ENCODE measurements around the gene YWHAB. TPM values are rescaled to one million over a fixed set of nuclear protein-coding genes. Genes with fewer than 3 reads are reported as not detected.

YWHAB gene
- total RNA-seq (100 to 1,000 TPM; 171 to 176 TPM), total RNA-seq (311 to 364 reads per million in 2 donors)

DNA sequence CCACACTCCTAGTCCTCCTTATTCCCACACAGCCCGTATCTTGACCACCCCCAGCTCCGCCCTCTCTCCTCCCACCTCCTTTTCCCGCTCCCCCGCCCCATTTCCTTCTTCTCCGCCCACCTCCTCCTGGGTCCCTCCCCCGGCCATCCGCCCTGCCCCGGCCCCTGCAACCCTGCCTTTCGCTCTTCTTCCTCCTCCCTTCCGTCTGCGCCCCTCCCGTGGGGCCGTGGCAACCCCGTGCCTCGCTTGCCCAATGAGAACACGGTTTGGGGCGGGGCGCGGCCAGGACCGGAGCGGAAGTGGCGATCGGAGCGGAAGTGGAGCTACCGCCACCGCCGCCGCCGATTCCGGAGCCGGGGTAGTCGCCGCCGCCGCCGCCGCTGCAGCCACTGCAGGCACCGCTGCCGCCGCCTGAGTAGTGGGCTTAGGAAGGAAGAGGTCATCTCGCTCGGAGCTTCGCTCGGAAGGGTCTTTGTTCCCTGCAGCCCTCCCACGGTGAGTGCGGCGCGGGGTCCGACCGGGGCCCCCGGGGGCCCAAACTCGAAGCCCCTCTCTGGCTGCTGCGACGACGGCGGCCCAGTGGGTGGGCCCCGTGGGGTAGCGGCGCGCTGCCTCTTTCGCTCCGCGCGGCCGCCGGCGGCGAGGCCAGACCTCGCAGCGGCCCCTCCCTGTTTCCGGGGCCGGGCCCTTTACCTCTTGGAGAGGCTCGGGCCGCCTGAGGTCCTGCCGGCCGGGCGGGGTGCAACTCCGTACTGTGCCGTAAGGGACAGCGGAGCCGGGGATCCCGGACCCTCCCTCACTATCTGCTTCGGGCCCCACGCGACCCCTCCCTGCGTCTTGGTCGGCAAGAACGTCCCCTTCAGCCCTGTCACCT is at the start of gene YWHAB:
Gene YWHAB, plus strand, starts transcription at position 314 of the 874 bp plus-strand sequence. CDS start 15,829 bp downstream, outside the sequence.
- no peaks in the 10 kb centered on the region for H3K9me3 ChIP-seq (ENCODE audit: control insufficient read depth, low read length, poor library complexity, severe bottlenecking)
- Mint-ChIP-seq H3K4me3 (peak within 1 kb of the TSS; percentile 97), H3K4me1 (peaks cover 46% of the 10 kb centered on the region), H3K27ac (peak within 1 kb of the TSS; percentile 96), H3K36me3 (ENCODE audit: low read depth) (no peaks in the 10 kb centered on the region), H3K27me3 (no peaks in the 10 kb centered on the region)
- DNase-seq (peak; percentile 94), ATAC-seq (peak; percentile 95)

DNA sequence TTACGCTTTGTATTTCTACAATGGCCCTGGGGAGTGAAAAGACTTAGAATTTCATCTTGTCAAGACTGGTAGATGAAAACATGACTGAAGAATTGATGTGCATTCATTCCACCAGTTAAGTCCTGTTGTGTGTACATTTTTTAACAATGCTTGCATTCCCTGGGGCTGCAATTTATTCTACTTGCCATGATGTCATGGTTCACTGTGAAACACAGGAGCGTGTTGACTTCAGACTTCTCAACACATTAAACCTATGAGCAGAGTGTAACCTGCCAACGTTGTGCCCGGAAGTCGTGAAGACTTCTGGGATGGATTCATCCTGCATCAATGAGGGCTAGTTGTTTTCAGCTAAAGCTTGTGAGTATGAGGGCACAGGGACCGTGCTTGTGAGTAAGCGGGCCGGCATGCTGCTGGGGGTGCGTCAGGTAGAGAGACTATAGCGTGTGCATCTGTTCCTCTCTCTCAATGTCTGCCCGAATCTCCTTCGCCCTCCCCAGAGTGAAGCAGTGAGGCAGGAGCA is 48.8 kb upstream of the YWHAB start:
- DNase-seq (no peak), ATAC-seq (no peak)
- H3K27me3 Mint-ChIP-seq = peaks cover 10% of the 10 kb centered on the region
- H3K36me3 Mint-ChIP-seq (ENCODE audit: low read depth) = no peaks in the 10 kb centered on the region
- H3K4me3 Mint-ChIP-seq = no peak overlapping the region
- no peak overlapping the region for H3K27ac Mint-ChIP-seq
- H3K4me1 Mint-ChIP-seq = no peaks in the 10 kb centered on the region
- H3K9me3 ChIP-seq (ENCODE audit: control insufficient read depth, low read length, poor library complexity, severe bottlenecking) = no peaks in the 10 kb centered on the region

DNA sequence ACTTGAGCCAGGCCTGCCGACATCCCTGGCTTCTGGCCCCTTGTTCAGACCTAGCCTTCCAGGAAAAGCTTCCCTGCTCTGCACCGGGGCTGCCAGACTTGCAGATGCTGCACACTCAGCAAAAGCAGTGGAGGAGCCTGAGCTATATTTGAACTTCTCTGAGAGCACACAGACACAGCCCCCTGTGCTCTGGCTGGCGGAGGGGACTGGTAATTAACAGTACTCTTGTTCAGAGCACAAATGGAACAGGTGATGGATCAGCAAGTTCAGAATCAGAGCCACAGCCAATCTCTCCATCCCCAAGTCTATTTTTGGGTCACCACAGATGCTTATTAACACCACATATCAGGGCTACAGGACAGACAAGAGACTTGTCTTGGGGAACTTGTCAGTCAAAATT is 47.6 kb upstream of the YWHAB start:
- no peaks in the 10 kb centered on the region for H3K4me1 Mint-ChIP-seq
- no peak for DNase-seq
- no peak overlapping the region for H3K27ac Mint-ChIP-seq
- no peaks in the 10 kb centered on the region for H3K9me3 ChIP-seq (ENCODE audit: control insufficient read depth, low read length, poor library complexity, severe bottlenecking)
- no peak overlapping the region for H3K4me3 Mint-ChIP-seq
- H3K27me3 Mint-ChIP-seq = peaks cover 11% of the 10 kb centered on the region
- no peaks in the 10 kb centered on the region for H3K36me3 Mint-ChIP-seq (ENCODE audit: low read depth)
- ATAC-seq = no peak

DNA sequence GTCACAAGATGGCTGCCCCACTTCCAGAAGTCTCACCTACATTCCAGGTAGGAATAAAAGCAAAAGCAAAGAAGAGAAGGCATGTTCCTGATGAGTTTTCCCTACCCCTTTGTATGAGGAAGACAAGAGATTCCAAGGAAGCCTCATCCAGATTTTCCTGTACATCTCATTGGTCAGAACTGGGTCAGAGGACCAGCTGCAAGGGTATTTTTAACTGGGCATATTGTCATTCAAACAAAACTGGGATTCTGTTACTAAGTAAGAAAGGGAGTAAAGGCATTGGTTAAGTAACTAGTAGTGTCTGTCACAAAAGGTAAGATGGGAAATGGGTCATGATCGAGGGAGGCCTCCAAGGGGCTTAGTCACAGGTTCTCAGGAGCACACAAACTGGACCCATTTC is 47.0 kb upstream of the YWHAB start:
- Mint-ChIP-seq H3K27me3 (peaks cover 17% of the 10 kb centered on the region), H3K4me1 (no peaks in the 10 kb centered on the region)

DNA sequence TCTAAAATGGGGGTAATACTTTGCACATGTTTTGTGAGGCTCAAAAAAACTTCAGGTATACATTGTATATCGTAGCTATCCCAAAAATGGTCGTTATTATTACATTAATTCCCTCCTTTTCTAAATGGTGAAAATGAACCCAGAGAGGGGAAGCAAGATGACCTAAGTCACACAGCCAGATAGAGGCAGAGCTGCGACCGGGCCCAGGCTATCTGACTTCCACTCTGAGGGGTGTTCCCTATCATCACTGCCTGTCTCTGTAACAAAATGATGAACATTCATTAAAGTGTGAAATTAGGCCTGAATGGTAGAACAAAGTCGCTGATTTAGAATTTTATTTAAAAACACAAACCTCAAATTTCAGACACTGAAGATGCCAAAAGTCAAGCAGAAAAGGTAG is 46.0 kb upstream of the YWHAB start:
- ATAC-seq (no peak), DNase-seq (no peak)
- peaks cover 26% of the 10 kb centered on the region for H3K27me3 Mint-ChIP-seq
- H3K4me1 Mint-ChIP-seq = peaks cover 2% of the 10 kb centered on the region
- H3K27ac Mint-ChIP-seq = no peak overlapping the region
- H3K4me3 Mint-ChIP-seq = no peak overlapping the region
- no peaks in the 10 kb centered on the region for H3K9me3 ChIP-seq (ENCODE audit: control insufficient read depth, low read length, poor library complexity, severe bottlenecking)
- H3K36me3 Mint-ChIP-seq (ENCODE audit: low read depth) = no peaks in the 10 kb centered on the region

More for the DNA sequence above, 47.0 kb upstream of the YWHAB start:
- no peak overlapping the region for H3K4me3 Mint-ChIP-seq
- no peaks in the 10 kb centered on the region for H3K9me3 ChIP-seq (ENCODE audit: control insufficient read depth, low read length, poor library complexity, severe bottlenecking)
- H3K27ac Mint-ChIP-seq = no peak overlapping the region
- H3K36me3 Mint-ChIP-seq (ENCODE audit: low read depth) = no peaks in the 10 kb centered on the region
- DNase-seq (no peak), ATAC-seq (no peak)

DNA sequence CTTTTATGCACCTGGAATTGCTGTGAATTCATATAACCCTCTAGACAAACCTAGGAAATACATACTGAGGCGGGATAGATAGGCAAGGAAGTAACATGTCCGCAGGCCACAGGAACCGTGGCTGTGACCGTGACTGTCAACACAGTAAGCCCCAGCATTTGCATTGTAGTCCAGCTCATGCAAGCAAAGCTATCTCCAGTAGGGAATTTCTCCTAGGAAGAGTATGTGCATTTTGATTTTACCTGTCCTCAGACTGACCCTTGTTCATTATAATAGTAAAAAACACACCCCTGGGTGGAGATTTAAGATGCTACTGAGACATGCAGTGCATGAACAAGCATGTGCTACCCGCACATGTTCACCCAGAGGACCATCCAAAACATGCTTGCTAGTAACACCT is 44.7 kb upstream of the YWHAB start:
- Mint-ChIP-seq H3K4me1 (peaks cover 2% of the 10 kb centered on the region), H3K27ac (no peak overlapping the region), H3K36me3 (ENCODE audit: low read depth) (no peaks in the 10 kb centered on the region), H3K27me3 (peaks cover 38% of the 10 kb centered on the region), H3K4me3 (no peak overlapping the region)
- H3K9me3 ChIP-seq (ENCODE audit: control insufficient read depth, low read length, poor library complexity, severe bottlenecking) = no peaks in the 10 kb centered on the region
- no peak for DNase-seq
- no peak for ATAC-seq

DNA sequence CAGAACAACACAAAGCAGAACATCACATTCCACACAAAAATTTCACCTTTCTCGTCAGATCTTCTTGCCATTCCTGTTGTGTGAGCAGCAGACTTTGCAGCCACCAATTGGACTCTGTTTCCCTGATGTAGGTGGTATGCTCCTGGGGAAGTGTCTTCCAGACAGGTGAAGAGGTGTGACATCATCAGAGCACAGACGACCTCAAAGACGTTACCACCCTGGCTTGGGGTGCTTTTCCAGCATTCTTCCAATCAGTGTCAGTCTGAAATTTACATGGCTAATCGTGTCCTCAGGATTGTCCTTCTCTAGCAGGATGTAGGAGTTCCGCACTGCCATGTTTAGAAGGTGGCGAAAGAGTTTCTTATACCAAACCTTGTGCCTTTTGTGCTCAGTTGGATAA is 43.5 kb upstream of the YWHAB start:
- H3K9me3 ChIP-seq (ENCODE audit: control insufficient read depth, low read length, poor library complexity, severe bottlenecking) = no peaks in the 10 kb centered on the region
- H3K4me3 Mint-ChIP-seq = no peak overlapping the region
- ATAC-seq (no peak), DNase-seq (no peak)
- H3K4me1 Mint-ChIP-seq = peaks cover 2% of the 10 kb centered on the region
- peaks cover 43% of the 10 kb centered on the region for H3K27me3 Mint-ChIP-seq
- H3K27ac Mint-ChIP-seq = no peak overlapping the region
- no peaks in the 10 kb centered on the region for H3K36me3 Mint-ChIP-seq (ENCODE audit: low read depth)

DNA sequence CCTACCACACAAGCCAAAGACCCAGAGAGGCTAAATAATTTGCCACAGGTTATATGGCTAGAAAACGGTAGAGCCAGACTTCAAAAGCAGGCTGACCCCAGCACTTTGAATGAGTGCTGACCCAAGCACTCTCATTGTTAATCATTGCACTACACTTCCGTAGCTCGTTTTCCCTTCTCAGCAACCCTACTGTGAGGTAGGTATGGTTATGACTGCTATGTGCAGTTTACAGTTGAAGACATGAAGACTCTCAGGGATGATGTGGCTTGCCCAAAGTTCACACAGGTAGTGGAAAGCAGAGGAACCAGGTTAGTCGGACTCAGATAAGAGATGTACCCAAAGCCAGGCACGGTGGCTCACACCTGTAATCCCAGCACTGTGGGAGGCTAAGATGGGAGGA is 41.6 kb upstream of the YWHAB start:
- no peak overlapping the region for H3K4me3 Mint-ChIP-seq
- H3K27me3 Mint-ChIP-seq = peaks cover 50% of the 10 kb centered on the region
- DNase-seq (no peak), ATAC-seq (no peak)
- H3K9me3 ChIP-seq (ENCODE audit: control insufficient read depth, low read length, poor library complexity, severe bottlenecking) = no peaks in the 10 kb centered on the region
- peak overlapping the region; percentile 8 for H3K27ac Mint-ChIP-seq
- H3K4me1 Mint-ChIP-seq = peaks cover 2% of the 10 kb centered on the region
- H3K36me3 Mint-ChIP-seq (ENCODE audit: low read depth) = no peaks in the 10 kb centered on the region

DNA sequence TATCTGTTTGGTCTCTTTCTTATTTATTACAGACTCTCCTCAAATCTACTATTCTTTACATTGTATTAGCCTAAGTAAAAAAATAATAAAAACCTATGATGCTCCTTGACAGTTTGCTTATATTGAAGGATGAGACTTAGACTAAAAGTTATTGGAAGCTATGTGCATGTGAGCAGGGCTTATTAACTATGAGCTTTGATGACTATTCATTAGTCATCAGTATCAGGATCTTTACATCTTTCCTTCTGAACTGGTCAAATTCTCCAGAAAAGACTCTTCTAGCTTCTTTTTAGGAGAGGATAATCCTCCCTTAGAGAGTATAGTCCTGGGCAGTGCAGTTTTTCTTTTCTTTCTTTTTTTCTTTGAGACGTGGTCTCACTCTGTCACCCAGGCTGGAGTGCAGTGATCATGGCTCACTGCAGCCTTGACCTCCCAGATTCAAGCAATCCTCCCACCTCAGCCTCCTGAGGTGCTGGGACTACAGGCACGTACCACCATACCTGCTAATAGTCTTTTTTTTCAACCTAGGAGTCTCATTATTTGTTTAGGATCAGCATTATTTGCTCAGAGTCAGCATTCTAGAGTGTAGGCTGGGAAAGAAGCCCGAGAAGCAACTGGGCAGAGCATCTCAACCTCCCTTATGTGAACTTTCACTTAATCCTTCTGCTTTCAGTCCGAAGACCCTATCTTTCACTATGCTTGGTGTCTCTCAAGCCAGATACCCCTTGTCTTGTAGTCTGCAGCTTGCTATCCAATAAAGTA is 37.1 kb upstream of the YWHAB start:
- DNase-seq = no peak
- Mint-ChIP-seq H3K4me3 (no peak overlapping the region), H3K36me3 (ENCODE audit: low read depth) (no peaks in the 10 kb centered on the region), H3K27me3 (peaks cover 58% of the 10 kb centered on the region), H3K27ac (no peak overlapping the region), H3K4me1 (peaks cover 2% of the 10 kb centered on the region)
- H3K9me3 ChIP-seq (ENCODE audit: control insufficient read depth, low read length, poor library complexity, severe bottlenecking) = no peaks in the 10 kb centered on the region
- no peak for ATAC-seq

DNA sequence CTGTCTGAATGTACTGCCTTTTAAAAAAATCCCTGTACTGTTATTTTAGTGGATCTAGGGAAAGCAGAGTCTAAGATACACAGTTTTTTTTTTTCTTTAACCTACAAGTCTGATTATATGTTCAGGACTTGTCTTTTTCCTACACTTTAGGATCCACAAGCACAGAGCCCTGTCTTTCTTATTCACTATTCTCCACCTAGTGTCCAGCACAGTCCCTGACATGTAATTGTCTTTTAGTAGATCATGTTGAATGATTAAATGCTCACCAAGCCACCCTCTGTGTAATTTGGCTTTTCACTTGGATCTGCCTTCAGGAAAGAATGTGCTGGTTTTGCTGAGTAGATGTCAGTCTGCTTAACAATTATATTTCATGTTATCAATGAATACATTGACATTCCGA is 35.8 kb upstream of the YWHAB start:
- DNase-seq (no peak), ATAC-seq (no peak)
- H3K27me3 Mint-ChIP-seq = peaks cover 49% of the 10 kb centered on the region
- no peaks in the 10 kb centered on the region for H3K9me3 ChIP-seq (ENCODE audit: control insufficient read depth, low read length, poor library complexity, severe bottlenecking)
- H3K4me1 Mint-ChIP-seq = no peaks in the 10 kb centered on the region
- no peaks in the 10 kb centered on the region for H3K36me3 Mint-ChIP-seq (ENCODE audit: low read depth)
- no peak overlapping the region for H3K27ac Mint-ChIP-seq
- H3K4me3 Mint-ChIP-seq = no peak overlapping the region

DNA sequence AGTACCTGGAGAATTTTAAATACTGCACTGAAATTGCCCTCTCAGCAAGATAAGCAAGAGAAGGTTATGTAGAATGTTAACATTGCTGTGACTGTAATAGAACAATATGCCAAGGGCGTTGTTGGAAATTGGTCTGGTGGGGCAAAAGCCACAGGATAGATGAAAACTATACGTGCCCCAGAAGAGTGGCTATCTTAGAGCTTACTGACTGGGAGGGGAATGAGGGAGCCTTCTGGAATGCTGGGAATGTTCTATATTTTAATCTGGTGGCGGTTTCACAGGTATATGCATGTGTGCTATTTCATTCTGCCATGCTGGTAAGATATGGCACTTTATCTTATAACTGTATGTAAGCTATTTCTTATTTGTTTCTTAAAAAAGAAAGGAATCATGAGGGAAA is 35.2 kb upstream of the YWHAB start:
- H3K4me3 Mint-ChIP-seq = no peak overlapping the region
- H3K9me3 ChIP-seq (ENCODE audit: control insufficient read depth, low read length, poor library complexity, severe bottlenecking) = no peaks in the 10 kb centered on the region
- no peaks in the 10 kb centered on the region for H3K36me3 Mint-ChIP-seq (ENCODE audit: low read depth)
- no peaks in the 10 kb centered on the region for H3K4me1 Mint-ChIP-seq
- H3K27me3 Mint-ChIP-seq = peaks cover 43% of the 10 kb centered on the region
- no peak overlapping the region for H3K27ac Mint-ChIP-seq
- DNase-seq = no peak
- no peak for ATAC-seq

DNA sequence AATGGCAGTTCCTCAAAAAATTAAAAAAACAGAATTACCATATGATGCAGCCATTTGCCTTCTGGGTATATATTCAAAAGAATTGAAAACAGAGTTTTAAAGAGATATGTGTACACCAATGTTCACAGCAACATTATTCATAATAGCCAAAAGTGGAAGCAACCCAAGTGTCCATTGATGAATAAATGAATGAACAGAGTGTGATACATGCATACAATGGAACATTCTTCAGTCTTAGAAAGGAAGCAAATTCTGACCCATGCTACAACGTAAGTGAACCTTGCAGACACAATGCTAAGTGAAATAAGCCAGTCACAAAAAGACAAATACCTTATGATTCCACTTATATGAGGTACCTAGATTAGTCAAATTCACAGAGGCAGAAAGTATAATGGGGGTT is 34.7 kb upstream of the YWHAB start:
- DNase-seq (no peak), ATAC-seq (no peak)
- Mint-ChIP-seq H3K4me3 (no peak overlapping the region), H3K27me3 (peaks cover 39% of the 10 kb centered on the region), H3K36me3 (ENCODE audit: low read depth) (no peaks in the 10 kb centered on the region), H3K27ac (no peak overlapping the region), H3K4me1 (no peaks in the 10 kb centered on the region)
- no peaks in the 10 kb centered on the region for H3K9me3 ChIP-seq (ENCODE audit: control insufficient read depth, low read length, poor library complexity, severe bottlenecking)

DNA sequence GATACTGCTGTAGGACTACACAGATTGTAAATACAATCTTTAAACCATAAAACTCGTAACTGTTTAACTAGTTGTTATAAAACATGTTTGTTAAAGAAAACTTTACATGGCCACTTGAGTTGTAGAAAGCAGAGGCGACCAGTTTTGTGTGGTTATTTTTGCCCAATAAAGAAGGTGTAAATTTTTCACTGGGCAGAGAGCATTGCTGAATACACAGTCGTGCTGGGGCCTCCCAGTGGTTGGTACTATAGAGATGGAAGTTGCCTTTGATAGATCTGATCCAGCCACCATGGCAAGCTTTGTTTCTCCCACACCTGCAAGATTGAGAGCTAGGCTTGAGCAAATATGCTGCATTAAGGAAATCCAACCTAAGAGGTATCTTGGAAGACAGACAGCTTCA is 34.0 kb upstream of the YWHAB start:
- peaks cover 35% of the 10 kb centered on the region for H3K27me3 Mint-ChIP-seq
- DNase-seq (no peak), ATAC-seq (no peak)
- peaks cover under 1% of the 10 kb centered on the region for H3K4me1 Mint-ChIP-seq
- H3K27ac Mint-ChIP-seq = no peak overlapping the region
- H3K36me3 Mint-ChIP-seq (ENCODE audit: low read depth) = no peaks in the 10 kb centered on the region
- no peaks in the 10 kb centered on the region for H3K9me3 ChIP-seq (ENCODE audit: control insufficient read depth, low read length, poor library complexity, severe bottlenecking)
- H3K4me3 Mint-ChIP-seq = no peak overlapping the region

All from T-helper 17 cell (primary cell).